K562 (cell line): ENCODE measurements around the gene COQ9. TPM values are rescaled to one million over a fixed set of nuclear protein-coding genes. Genes with fewer than 3 reads are reported as not detected.

Source experiments
- E2F4 ChIP-seq: sonication (generic); formaldehyde crosslinking; IDR thresholded peaks from 2 replicates; pipeline ENCODE4 v1.8.0; 2022; ENCODE audit warnings: mild to moderate bottlenecking, low read depth, missing genetic modification reagents
- E2F6 ChIP-seq, 2 experiments: IDR thresholded peaks; 2 replicates each; pipeline ENCODE4 v1.6.1; 2011; ENCODE audit warnings: borderline replicate concordance in 1 of 2, control low read depth in 1 of 2, low read depth in 1 of 2, low read length in 1 of 2, mild to moderate bottlenecking in 1 of 2, mixed read lengths in 1 of 2, moderate library complexity in 1 of 2; ENCODE audit not compliant: insufficient read depth in 1 of 2, insufficient read length in 1 of 2, poor library complexity in 1 of 2, severe bottlenecking in 1 of 2; ENCODE audit errors: extremely low read depth in 1 of 2
- ESRRB ChIP-seq: fragments of 250-450 bp; sonication (Bioruptor Pico); IDR thresholded peaks from 2 replicates; pipeline ENCODE4 v1.5.0; 2020; ENCODE audit warnings: mild to moderate bottlenecking, moderate library complexity, borderline replicate concordance
- HDGF ChIP-seq: fragments of 450-650 bp; IDR thresholded peaks from 2 replicates; pipeline ENCODE4 v1.6.1; 2016
- KLF13 ChIP-seq: fragments of 450-650 bp; IDR thresholded peaks from 2 replicates; pipeline ENCODE4 v1.6.1; 2016; ENCODE audit warnings: missing genetic modification characterization, low read depth, mild to moderate bottlenecking, missing compliant biosample characterization, moderate library complexity, borderline replicate concordance
- MECOM ChIP-seq: fragments of 250-450 bp; sonication (Bioruptor Pico); IDR thresholded peaks from 2 replicates; pipeline ENCODE4 v1.8.0; 2022; ENCODE audit warnings: inconsistent platforms
- MEIS2 ChIP-seq: fragments of 450-650 bp; IDR thresholded peaks from 2 replicates; pipeline ENCODE4 v1.6.1; 2014; ENCODE audit warnings: mild to moderate bottlenecking; ENCODE audit not compliant: partially characterized antibody
- PHB ChIP-seq: fragments of 250-450 bp; sonication (Bioruptor Pico); IDR thresholded peaks from 2 replicates; pipeline ENCODE4 v1.5.0; 2021
- SP2 ChIP-seq: IDR thresholded peaks from 2 replicates; pipeline ENCODE4 v1.6.1; 2011; ENCODE audit warnings: mild to moderate bottlenecking, low read depth, low read length, moderate library complexity; ENCODE audit not compliant: poor library complexity, severe bottlenecking; ENCODE audit errors: extremely low read depth
- TFAM ChIP-seq: fragments of 250-450 bp; sonication (Bioruptor Pico); conservative IDR thresholded peaks from 2 replicates; pipeline ENCODE4 v1.5.0; 2021; ENCODE audit warnings: mild to moderate bottlenecking, moderate library complexity
- XRCC4 ChIP-seq: IDR thresholded peaks from one replicate; pipeline ENCODE4 v1.6.1; 2011; ENCODE audit not compliant: insufficient read depth, insufficient read length; ENCODE audit errors: extremely low read depth
- ZBTB49 ChIP-seq: sonication (generic); formaldehyde crosslinking; IDR thresholded peaks from 2 replicates; pipeline ENCODE4 v1.8.0; 2022; ENCODE audit warnings: missing genetic modification reagents, mild to moderate bottlenecking, borderline replicate concordance
- ZNF57 ChIP-seq: fragments of 450-650 bp; formaldehyde crosslinking; IDR thresholded peaks from 2 replicates; pipeline ENCODE4 v1.4.0; 2020; ENCODE audit warnings: mild to moderate bottlenecking, moderate library complexity
- polyA plus RNA-seq, 8 experiments: library from polyadenylated mRNA; depleted of rRNA in 4 of 8; stranded (reverse) in 5 of 8; unstranded in 3 of 8; fragments of >200 nt; fragmentation: Nextera tagmentation in 2 of 8; fragmentation: Illumina TruSeq in 1 of 8; extraction: Ambion mirVana in 2 of 8; extraction: Trizol in 1 of 8; gene quantifications; 2 replicates each; pipeline versions ENCODE4 v1.2.1 to v1.2.3, GENCODE V29; 2011 to 2014; ENCODE audit warnings: inconsistent platforms in 1 of 8, missing spikeins in 1 of 8
- total RNA-seq, 7 experiments: library from RNA; depleted of rRNA in 6 of 7; stranded (reverse); fragments of >200 nt in 6 of 7; fragmentation: Illumina TruSeq in 2 of 7; extraction: Trizol in 2 of 7; gene quantifications; 2 replicates each; pipeline versions ENCODE4 v1.2.1 to v1.2.3, GENCODE V29; 2011 to 2021; ENCODE audit warnings: low replicate concordance in 1 of 7

The COQ9 gene
- total and polyA plus RNA-seq, 9 of the 15 experiments (the other 6 are each of a cell fraction or from before 2014, with no cell fraction given), result 35.0 to 139 (median 71.4) TPM

- TF ChIP-seq KLF13, result no peak
- no peak for TF ChIP-seq ZBTB49 (CRISPR knock-in tag)
- no peak for TF ChIP-seq E2F4 (CRISPR knock-in tag)
- TF ChIP-seq ESRRB, result no peak
- TF ChIP-seq HDGF, result no peak
- TF ChIP-seq ZNF57 (CRISPR knock-in tag), result no peak
- no peak for TF ChIP-seq E2F6 (IDR thresholded peaks at IDR 0.05; ENCODE audit: borderline replicate concordance in 1 of 2, extremely low read depth in 1 of 2, insufficient read depth in 1 of 2, insufficient read length in 1 of 2, low read depth in 1 of 2, low read length in 1 of 2, poor library complexity in 1 of 2, severe bottlenecking in 1 of 2)
- no peak for TF ChIP-seq SP2
- TF ChIP-seq MECOM, result no peak
- no peak for TF ChIP-seq XRCC4
- TF ChIP-seq TFAM (CRISPR knock-in tag), result no peak
- TF ChIP-seq PHB (CRISPR knock-in tag), result no peak
- TF ChIP-seq MEIS2, result no peak
Measured at GRCh38 chr16:57507136-57508034, 60.1 kb downstream of the COQ9 start (continued).
